ENCODE measurements around the gene CETP. TPM values are rescaled to one million over a fixed set of nuclear protein-coding genes. Genes with fewer than 3 reads are reported as not detected.

The CETP gene
- total and polyA plus RNA-seq, 9 of the 15 experiments (the other 6 are each of a cell fraction or from before 2014, with no cell fraction given): 0.07 to 0.11 TPM; not detected in 7

- no peak for TF ChIP-seq ZNF644 (tag; IDR thresholded peaks at IDR 0.05; ENCODE audit: low read depth)
- no peak for TF ChIP-seq RUNX1 (IDR thresholded peaks at IDR 0.05; ENCODE audit: low read depth)
- TF ChIP-seq MYC (IDR thresholded peaks at IDR 0.05; ENCODE audit: low read depth, low read length): peak; percentile 49; the same call in 1 of the 2 replicates
- no peak for TF ChIP-seq MYC (CRISPR knock-in tag; IDR thresholded peaks at IDR 0.05; ENCODE audit: borderline replicate concordance, low read depth)
- TF ChIP-seq, protein P1, sequence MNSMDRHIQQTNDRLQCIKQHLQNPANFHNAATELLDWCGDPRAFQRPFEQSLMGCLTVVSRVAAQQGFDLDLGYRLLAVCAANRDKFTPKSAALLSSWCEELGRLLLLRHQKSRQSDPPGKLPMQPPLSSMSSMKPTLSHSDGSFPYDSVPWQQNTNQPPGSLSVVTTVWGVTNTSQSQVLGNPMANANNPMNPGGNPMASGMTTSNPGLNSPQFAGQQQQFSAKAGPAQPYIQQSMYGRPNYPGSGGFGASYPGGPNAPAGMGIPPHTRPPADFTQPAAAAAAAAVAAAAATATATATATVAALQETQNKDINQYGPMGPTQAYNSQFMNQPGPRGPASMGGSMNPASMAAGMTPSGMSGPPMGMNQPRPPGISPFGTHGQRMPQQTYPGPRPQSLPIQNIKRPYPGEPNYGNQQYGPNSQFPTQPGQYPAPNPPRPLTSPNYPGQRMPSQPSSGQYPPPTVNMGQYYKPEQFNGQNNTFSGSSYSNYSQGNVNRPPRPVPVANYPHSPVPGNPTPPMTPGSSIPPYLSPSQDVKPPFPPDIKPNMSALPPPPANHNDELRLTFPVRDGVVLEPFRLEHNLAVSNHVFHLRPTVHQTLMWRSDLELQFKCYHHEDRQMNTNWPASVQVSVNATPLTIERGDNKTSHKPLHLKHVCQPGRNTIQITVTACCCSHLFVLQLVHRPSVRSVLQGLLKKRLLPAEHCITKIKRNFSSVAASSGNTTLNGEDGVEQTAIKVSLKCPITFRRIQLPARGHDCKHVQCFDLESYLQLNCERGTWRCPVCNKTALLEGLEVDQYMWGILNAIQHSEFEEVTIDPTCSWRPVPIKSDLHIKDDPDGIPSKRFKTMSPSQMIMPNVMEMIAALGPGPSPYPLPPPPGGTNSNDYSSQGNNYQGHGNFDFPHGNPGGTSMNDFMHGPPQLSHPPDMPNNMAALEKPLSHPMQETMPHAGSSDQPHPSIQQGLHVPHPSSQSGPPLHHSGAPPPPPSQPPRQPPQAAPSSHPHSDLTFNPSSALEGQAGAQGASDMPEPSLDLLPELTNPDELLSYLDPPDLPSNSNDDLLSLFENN (IDR thresholded peaks at IDR 0.05; ENCODE audit: low read depth in 2 of 2, low read length in 2 of 2): no peak
- TF ChIP-seq RBFOX2 (IDR thresholded peaks at IDR 0.05; ENCODE audit: low read depth, low read length): no peak
- TF ChIP-seq SRSF7 (optimal IDR thresholded peaks at IDR 0.05; ENCODE audit: low read depth, low read length): no peak
- TF ChIP-seq ZNF79 (CRISPR knock-in tag; IDR thresholded peaks at IDR 0.05; ENCODE audit: low read depth): no peak
- TF ChIP-seq MXI1 (IDR thresholded peaks at IDR 0.05; ENCODE audit: low read depth, low read length): no peak
- no peak for TF ChIP-seq PHB (CRISPR knock-in tag; IDR thresholded peaks at IDR 0.05)
- TF ChIP-seq, protein P2, sequence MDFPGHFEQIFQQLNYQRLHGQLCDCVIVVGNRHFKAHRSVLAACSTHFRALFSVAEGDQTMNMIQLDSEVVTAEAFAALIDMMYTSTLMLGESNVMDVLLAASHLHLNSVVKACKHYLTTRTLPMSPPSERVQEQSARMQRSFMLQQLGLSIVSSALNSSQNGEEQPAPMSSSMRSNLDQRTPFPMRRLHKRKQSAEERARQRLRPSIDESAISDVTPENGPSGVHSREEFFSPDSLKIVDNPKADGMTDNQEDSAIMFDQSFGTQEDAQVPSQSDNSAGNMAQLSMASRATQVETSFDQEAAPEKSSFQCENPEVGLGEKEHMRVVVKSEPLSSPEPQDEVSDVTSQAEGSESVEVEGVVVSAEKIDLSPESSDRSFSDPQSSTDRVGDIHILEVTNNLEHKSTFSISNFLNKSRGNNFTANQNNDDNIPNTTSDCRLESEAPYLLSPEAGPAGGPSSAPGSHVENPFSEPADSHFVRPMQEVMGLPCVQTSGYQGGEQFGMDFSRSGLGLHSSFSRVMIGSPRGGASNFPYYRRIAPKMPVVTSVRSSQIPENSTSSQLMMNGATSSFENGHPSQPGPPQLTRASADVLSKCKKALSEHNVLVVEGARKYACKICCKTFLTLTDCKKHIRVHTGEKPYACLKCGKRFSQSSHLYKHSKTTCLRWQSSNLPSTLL (IDR thresholded peaks at IDR 0.05): no peak
- no peak for TF ChIP-seq ZNF696 (CRISPR knock-in tag; conservative IDR thresholded peaks at IDR 0.05)
- no peak for TF ChIP-seq ZNF41 (CRISPR knock-in tag; conservative IDR thresholded peaks at IDR 0.05)
- TF ChIP-seq ATF4 (CRISPR knock-in tag; IDR thresholded peaks at IDR 0.05): 0 out of 2 replicates have a peak, but pooled peaks have one; percentile 22
- TF ChIP-seq BCLAF1 (IDR thresholded peaks at IDR 0.05; ENCODE audit: borderline replicate concordance in 1 of 2, control insufficient read depth in 1 of 2, low read depth in 2 of 2, low read length in 1 of 2): 0 out of 4 replicates have a peak, but pooled peaks of 1 of the 2 experiments have one; percentile 40
- no peak for TF ChIP-seq BHLHE40 (IDR thresholded peaks at IDR 0.05; ENCODE audit: low read length)
- no peak for TF ChIP-seq CSDE1 (IDR thresholded peaks at IDR 0.05)
These were observed 2.7 kb downstream of the CETP start (continued) for GRCh38 chr16:56964243-56965148.

Data from K562 (cell line).